SH-SY5Y (cell line): ENCODE data around the gene ADAMTS6.

ENCODE experiments used
- GATA2 ChIP-seq: IDR thresholded peaks from 2 replicates; pipeline ENCODE4 v1.6.1; 2011; ENCODE audit warnings: mild to moderate bottlenecking, low read depth, low read length
- GATA3 ChIP-seq: IDR thresholded peaks from 2 replicates; pipeline ENCODE4 v1.6.1; 2011; ENCODE audit warnings: low read depth, mild to moderate bottlenecking, low read length, moderate library complexity

DNA sequence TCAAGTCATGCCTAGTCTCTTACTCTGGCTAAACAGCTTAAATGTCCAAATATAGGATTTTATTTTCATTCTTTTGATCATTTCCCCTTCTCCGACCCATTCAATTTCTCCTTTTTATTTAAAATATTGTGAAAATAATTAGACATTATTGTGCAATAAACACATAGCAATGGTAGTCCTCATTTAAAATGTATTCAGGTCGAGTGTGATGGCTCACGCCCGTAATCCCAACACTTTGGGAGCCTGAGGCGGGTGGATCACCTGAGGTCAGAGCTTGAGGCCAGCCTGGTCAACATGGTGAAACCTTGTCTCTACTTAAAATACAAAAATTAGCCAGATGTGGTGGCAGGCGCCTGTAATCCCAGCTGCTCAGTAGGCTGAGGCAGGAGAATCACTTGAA, 26.7 kb downstream of the ADAMTS6 start:
- TF ChIP-seq GATA2 (no peak), GATA3 (no peak)
